ENCODE data around the gene RIBC1. TPM values are rescaled to one million over a fixed set of nuclear protein-coding genes. Genes with fewer than 3 reads are reported as not detected.

Gene RIBC1
- total and polyA plus RNA-seq, 3 donors from 2014 or later: 20.3 to 52.0 (median 41.6) TPM

- TF ChIP-seq, protein P1, sequence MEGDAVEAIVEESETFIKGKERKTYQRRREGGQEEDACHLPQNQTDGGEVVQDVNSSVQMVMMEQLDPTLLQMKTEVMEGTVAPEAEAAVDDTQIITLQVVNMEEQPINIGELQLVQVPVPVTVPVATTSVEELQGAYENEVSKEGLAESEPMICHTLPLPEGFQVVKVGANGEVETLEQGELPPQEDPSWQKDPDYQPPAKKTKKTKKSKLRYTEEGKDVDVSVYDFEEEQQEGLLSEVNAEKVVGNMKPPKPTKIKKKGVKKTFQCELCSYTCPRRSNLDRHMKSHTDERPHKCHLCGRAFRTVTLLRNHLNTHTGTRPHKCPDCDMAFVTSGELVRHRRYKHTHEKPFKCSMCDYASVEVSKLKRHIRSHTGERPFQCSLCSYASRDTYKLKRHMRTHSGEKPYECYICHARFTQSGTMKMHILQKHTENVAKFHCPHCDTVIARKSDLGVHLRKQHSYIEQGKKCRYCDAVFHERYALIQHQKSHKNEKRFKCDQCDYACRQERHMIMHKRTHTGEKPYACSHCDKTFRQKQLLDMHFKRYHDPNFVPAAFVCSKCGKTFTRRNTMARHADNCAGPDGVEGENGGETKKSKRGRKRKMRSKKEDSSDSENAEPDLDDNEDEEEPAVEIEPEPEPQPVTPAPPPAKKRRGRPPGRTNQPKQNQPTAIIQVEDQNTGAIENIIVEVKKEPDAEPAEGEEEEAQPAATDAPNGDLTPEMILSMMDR (IDR thresholded peaks at IDR 0.05): no peak
- TF ChIP-seq POLR2A (IDR thresholded peaks at IDR 0.05): no peak
- 0% methylated on average over 13 to 15 of the region's 15 CpGs for WGBS, 2 donors
- DNase-seq: peak; percentile 49
- no peaks in the 10 kb centered on the region for H3K9me3 ChIP-seq
- H3K4me3 ChIP-seq: peak overlapping the region; percentile 63 to 69
- no peaks in the 10 kb centered on the region for H3K36me3 ChIP-seq (ENCODE audit: low read depth, missing control alignments)
- no peaks in the 10 kb centered on the region for H3K27me3 ChIP-seq
- intact Hi-C loops (cut with DNase I; ENCODE audit: low total_unique reads): no loop called here
- peak overlapping the region; percentile 77 to 87 for H3K27ac ChIP-seq
- no peaks in the 10 kb centered on the region for H3K4me1 ChIP-seq
Observed at GRCh38 chrX:53421772-53422085, 944 bp upstream of the RIBC1 start.

DNA sequence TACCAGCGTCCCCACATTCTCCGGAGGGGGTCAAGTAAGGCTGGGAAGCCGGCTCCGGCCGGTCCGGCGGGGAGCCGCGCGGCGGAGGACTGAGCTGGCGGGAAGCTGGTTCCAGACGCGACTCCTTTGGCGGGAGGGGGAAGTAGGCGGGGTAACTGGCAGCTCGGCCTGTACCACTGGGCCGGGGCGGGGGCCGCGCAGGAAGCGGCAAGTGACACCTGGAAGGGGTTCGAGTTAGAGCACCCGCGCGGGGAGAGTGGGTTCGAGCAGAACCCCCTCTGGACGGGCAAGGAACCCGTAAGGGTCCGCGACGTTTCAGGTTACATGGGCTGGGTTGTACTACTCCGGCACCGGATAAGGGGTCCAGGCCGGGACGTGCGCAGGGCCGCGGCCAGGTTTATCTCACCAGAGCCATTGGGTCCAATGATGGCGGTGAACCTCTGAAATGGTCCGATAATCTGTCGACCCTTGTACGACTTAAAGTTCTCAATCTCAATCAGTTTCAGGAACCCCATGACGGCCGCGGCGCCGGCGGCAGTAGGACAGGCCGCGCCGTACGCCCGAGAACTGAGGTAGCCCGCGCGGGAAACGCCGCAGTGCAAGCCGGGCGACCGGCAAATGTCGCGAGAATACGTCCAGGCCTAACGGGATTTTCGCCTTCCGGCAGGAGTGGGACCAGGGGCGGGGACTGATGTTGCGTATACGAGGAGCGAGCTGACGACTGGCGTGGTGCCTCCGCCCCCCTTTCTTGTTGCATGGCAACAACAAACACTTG, 400 bp upstream of the RIBC1 start, which contains the start of gene SMC1A:
TSS of gene SMC1A (minus strand) at position 569 of the 775 bp plus-strand sequence. CDS start at position 515, 54 bp downstream.
- no peak for TF ChIP-seq POLR2A (IDR thresholded peaks at IDR 0.05)
- TF ChIP-seq, protein P1 (IDR thresholded peaks at IDR 0.05): no peak
- peak; percentile 96 for DNase-seq
- Histone ChIP-seq H3K27ac (peak within 1 kb of the TSS; percentile 77 to 87), H3K27me3 (no peaks in the 10 kb centered on the region), H3K4me3 (peak within 1 kb of the TSS; percentile 63 to 69), H3K4me1 (no peaks in the 10 kb centered on the region), H3K9me3 (no peaks in the 10 kb centered on the region), H3K36me3 (ENCODE audit: low read depth, missing control alignments) (no peaks in the 10 kb centered on the region)
- intact Hi-C loops (cut with DNase I; ENCODE audit: low total_unique reads): no loop called here
- 1% methylated on average over 32 of the region's 75 CpGs; no CpG with 5 or more reads in 1 of the 2 donors for WGBS, 2 donors

- intact Hi-C loops (cut with DNase I; ENCODE audit: low total_unique reads): no loop called here
- WGBS, 2 donors: 96 to 98% methylated on average over 8 of the region's 8 CpGs
Observed at GRCh38 chrX:53429755-53430154, 7.1 kb downstream of the RIBC1 start.

GRCh38 chrX:53430231-53430630, 7.6 kb downstream of the RIBC1 start:
- H3K4me3 ChIP-seq: no peak overlapping the region
- H3K36me3 ChIP-seq (ENCODE audit: low read depth, missing control alignments): no peaks in the 10 kb centered on the region
- WGBS, 2 donors: 92% methylated on average over 9 of the region's 9 CpGs; no CpG with 5 or more reads in 1 of the 2 donors
- no peaks in the 10 kb centered on the region for H3K4me1 ChIP-seq
- no peaks in the 10 kb centered on the region for H3K9me3 ChIP-seq
- no peaks in the 10 kb centered on the region for H3K27me3 ChIP-seq
- no peak for DNase-seq
- TF ChIP-seq, protein P1 (IDR thresholded peaks at IDR 0.05): no peak
- no peak for TF ChIP-seq POLR2A (IDR thresholded peaks at IDR 0.05)
- H3K27ac ChIP-seq: no peak overlapping the region
- intact Hi-C loops (cut with DNase I; ENCODE audit: low total_unique reads): no loop called here

More at GRCh38 chrX:53429755-53430154, 7.1 kb downstream of the RIBC1 start:
- no peak for DNase-seq
- Histone ChIP-seq H3K27me3 (no peaks in the 10 kb centered on the region), H3K36me3 (ENCODE audit: low read depth, missing control alignments) (no peaks in the 10 kb centered on the region), H3K9me3 (no peaks in the 10 kb centered on the region), H3K4me1 (no peaks in the 10 kb centered on the region), H3K27ac (no peak overlapping the region), H3K4me3 (no peak overlapping the region)
- TF ChIP-seq, protein P1 (IDR thresholded peaks at IDR 0.05): no peak
- TF ChIP-seq POLR2A (IDR thresholded peaks at IDR 0.05): no peak
